GM23338 (cell line): ENCODE data around the gene UROS. TPM values are rescaled to one million over a fixed set of nuclear protein-coding genes. Genes with fewer than 3 reads are reported as not detected.

Source experiments
- ATAC-seq: fragments of 200-7000 bp; cut with Tn5 transposase; 3 replicates; pipeline ENCODE4 v1.9.1; 2020
- DNase-seq: peaks from one replicate; pipeline ENCODE4 v3.0.0-alpha.2; 2015; ENCODE audit warnings: low spot score
- H2AFZ ChIP-seq: fragments of 200-600 bp; sonication (generic); 2 replicates; pipeline ENCODE4 v1.8.0; 2016; ENCODE audit warnings: antibody characterized with exemption, mild to moderate bottlenecking, moderate library complexity
- H3F3A ChIP-seq: fragments of 200-600 bp; sonication (generic); replicated peaks from 2 replicates; pipeline ENCODE4 v1.8.0; 2017; ENCODE audit warnings: antibody characterized with exemption, mixed run types, low read depth
- H3K27ac ChIP-seq: fragments of 200-600 bp; sonication (generic); 2 replicates; pipeline ENCODE4 v1.6.1; 2016; ENCODE audit warnings: low read depth
- H3K27me3 ChIP-seq: fragments of 200-600 bp; sonication (generic); 2 replicates; pipeline ENCODE4 v1.8.0; 2016; ENCODE audit warnings: mild to moderate bottlenecking, mixed run types, moderate library complexity; ENCODE audit not compliant: insufficient read depth
- H3K36me3 ChIP-seq: fragments of 200-600 bp; sonication (generic); 2 replicates; pipeline ENCODE4 v1.8.0; 2016; ENCODE audit warnings: mild to moderate bottlenecking; ENCODE audit not compliant: insufficient read depth
- H3K4me1 ChIP-seq: fragments of 200-600 bp; sonication (generic); 2 replicates; pipeline ENCODE4 v1.8.0; 2016; ENCODE audit warnings: mild to moderate bottlenecking, moderate library complexity; ENCODE audit not compliant: insufficient read depth
- H3K4me2 ChIP-seq: fragments of 200-600 bp; sonication (generic); 2 replicates; pipeline ENCODE4 v1.7.1; 2017; ENCODE audit warnings: mixed run types
- H3K4me3 ChIP-seq: fragments of 200-600 bp; sonication (generic); 2 replicates; pipeline ENCODE4 v1.6.1; 2016; ENCODE audit warnings: mixed run types
- H3K79me2 ChIP-seq: fragments of 200-600 bp; sonication (generic); replicated peaks from 2 replicates; pipeline ENCODE4 v1.8.0; 2017; ENCODE audit warnings: mild to moderate bottlenecking; ENCODE audit not compliant: insufficient read depth
- H3K9me2 ChIP-seq: fragments of 200-600 bp; sonication (generic); 2 replicates; pipeline ENCODE4 v1.8.0; 2017; ENCODE audit not compliant: insufficient read depth
- H4K20me1 ChIP-seq: fragments of 200-600 bp; sonication (generic); replicated peaks from 2 replicates; pipeline ENCODE4 v1.8.0; 2017; ENCODE audit warnings: mild to moderate bottlenecking; ENCODE audit not compliant: insufficient read depth
- H3K27ac Mint-ChIP-seq: 2 replicates; pipeline ENCODE4 v1.8.0; 2020; ENCODE audit warnings: inconsistent platforms, mild to moderate bottlenecking, moderate library complexity, mixed read lengths
- H3K27me3 Mint-ChIP-seq: 3 replicates; pipeline ENCODE4 v1.8.0; 2022; ENCODE audit warnings: low read depth, mild to moderate bottlenecking, moderate library complexity, mixed read lengths, inconsistent platforms; ENCODE audit not compliant: insufficient read depth, poor library complexity
- H3K36me3 Mint-ChIP-seq: 3 replicates; pipeline ENCODE4 v1.8.0; 2021; ENCODE audit warnings: low read depth, mild to moderate bottlenecking, inconsistent platforms, moderate library complexity, mixed read lengths
- H3K4me1 Mint-ChIP-seq: 3 replicates; pipeline ENCODE4 v1.8.0; 2020; ENCODE audit warnings: mild to moderate bottlenecking, inconsistent platforms, mixed read lengths
- H3K4me3 Mint-ChIP-seq: 3 replicates; pipeline ENCODE4 v1.8.0; 2021; ENCODE audit warnings: moderate library complexity, mild to moderate bottlenecking, inconsistent platforms, mixed read lengths
- H3K9me3 Mint-ChIP-seq: 3 replicates; pipeline ENCODE4 v1.8.0; 2020; ENCODE audit warnings: moderate library complexity, mild to moderate bottlenecking, inconsistent platforms, mixed read lengths
- ETS1 ChIP-seq: IDR thresholded peaks from 2 replicates; pipeline ENCODE4 v1.6.1; 2016; ENCODE audit warnings: antibody characterized with exemption
- EZH2 ChIP-seq: fragments of 200-600 bp; sonication (generic); IDR thresholded peaks from one replicate; pipeline ENCODE4 v1.8.0; 2017; ENCODE audit warnings: antibody characterized with exemption, mild to moderate bottlenecking, low read depth; ENCODE audit not compliant: unreplicated experiment
- EZH2phosphoT487 ChIP-seq: fragments of 200-600 bp; sonication (generic); IDR thresholded peaks from one replicate; pipeline ENCODE4 v1.8.1; 2018; ENCODE audit warnings: antibody characterized with exemption; ENCODE audit not compliant: unreplicated experiment
- JUNB ChIP-seq: IDR thresholded peaks from one replicate; pipeline ENCODE4 v1.6.1; 2016; ENCODE audit warnings: antibody characterized with exemption; ENCODE audit not compliant: unreplicated experiment
- NANOG ChIP-seq: IDR thresholded peaks from 2 replicates; pipeline ENCODE4 v1.6.1; 2016; ENCODE audit warnings: antibody characterized with exemption, borderline replicate concordance
- POLR2AphosphoS5 ChIP-seq: IDR thresholded peaks from 2 replicates; pipeline ENCODE4 v1.6.1; 2016; ENCODE audit warnings: antibody characterized with exemption, low read depth
- STAT1 ChIP-seq: IDR thresholded peaks from one replicate; pipeline ENCODE4 v1.6.1; 2016; ENCODE audit warnings: antibody characterized with exemption; ENCODE audit not compliant: unreplicated experiment
- ZNF114 ChIP-seq: fragments of 250-450 bp; sonication (Bioruptor Pico); IDR thresholded peaks from 2 replicates; pipeline ENCODE4 v1.5.0; 2020; ENCODE audit warnings: mild to moderate bottlenecking, moderate library complexity
- ZNF331 ChIP-seq: fragments of 250-450 bp; sonication (Bioruptor Pico); IDR thresholded peaks from 2 replicates; pipeline ENCODE4 v1.5.0; 2020; ENCODE audit warnings: low read depth, mild to moderate bottlenecking, moderate library complexity
- polyA plus RNA-seq: library from polyadenylated mRNA; unstranded; fragments of >200 nt; fragmentation: Nextera tagmentation; extraction: Ambion mirVana; gene quantifications from 2 replicates; pipeline ENCODE4 v1.2.1, GENCODE V29; 2016
- total RNA-seq: library from RNA; depleted of rRNA; stranded (reverse); fragments of >200 nt; shearing (Covaris generic); gene quantifications from 2 replicates; pipeline ENCODE4 v1.2.3, GENCODE V29; 2014
- TF ChIP-seq, protein P1 (sequence below): IDR thresholded peaks from one replicate; pipeline ENCODE4 v1.6.1; 2018; ENCODE audit warnings: antibody characterized with exemption; ENCODE audit not compliant: unreplicated experiment
- TF ChIP-seq, protein P2 (sequence below), 2 experiments: fragments of 200-600 bp in 1 of 2; sonication (generic) in 1 of 2; conservative IDR thresholded peaks; 2 replicates each; pipeline versions ENCODE4 v1.5.1 to v1.6.1; 2016 to 2017; ENCODE audit warnings: antibody characterized with exemption in 2 of 2, low read depth in 2 of 2, mild to moderate bottlenecking in 2 of 2, moderate library complexity in 1 of 2

Gene UROS
- total and polyA plus RNA-seq, 2 experiments from 2014 or later = 41.3 to 43.4 TPM

DNA sequence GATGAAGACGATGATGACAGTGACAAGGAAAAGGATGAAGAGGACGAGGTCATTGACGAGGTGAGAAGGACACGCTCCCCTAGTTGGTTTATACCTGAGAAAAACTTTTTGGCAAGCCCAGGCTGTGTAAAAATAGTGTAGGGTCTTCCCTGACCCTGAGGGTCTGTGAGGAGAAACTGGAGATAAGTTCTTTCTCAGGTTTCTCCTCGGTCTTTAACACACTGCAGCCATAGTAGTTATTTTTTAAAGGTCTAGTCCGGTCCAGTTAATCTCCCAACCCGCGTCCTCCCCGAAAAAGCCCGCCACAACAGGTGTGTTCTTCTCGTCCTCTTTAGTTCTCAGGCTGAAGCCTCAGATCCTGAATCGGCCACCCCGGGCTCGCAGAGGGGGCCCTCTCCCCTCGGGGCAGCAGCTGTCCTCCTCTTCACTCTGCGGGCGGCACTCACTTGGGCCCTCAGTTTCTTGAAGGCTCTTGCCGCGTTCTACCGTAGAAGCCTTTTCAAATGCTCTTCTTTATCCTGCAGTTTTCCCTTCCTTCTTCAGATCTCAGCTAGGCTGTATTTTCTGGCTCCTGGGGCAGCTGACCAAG is 699 bp upstream of the UROS start (continued):
- TF ChIP-seq, protein P1, sequence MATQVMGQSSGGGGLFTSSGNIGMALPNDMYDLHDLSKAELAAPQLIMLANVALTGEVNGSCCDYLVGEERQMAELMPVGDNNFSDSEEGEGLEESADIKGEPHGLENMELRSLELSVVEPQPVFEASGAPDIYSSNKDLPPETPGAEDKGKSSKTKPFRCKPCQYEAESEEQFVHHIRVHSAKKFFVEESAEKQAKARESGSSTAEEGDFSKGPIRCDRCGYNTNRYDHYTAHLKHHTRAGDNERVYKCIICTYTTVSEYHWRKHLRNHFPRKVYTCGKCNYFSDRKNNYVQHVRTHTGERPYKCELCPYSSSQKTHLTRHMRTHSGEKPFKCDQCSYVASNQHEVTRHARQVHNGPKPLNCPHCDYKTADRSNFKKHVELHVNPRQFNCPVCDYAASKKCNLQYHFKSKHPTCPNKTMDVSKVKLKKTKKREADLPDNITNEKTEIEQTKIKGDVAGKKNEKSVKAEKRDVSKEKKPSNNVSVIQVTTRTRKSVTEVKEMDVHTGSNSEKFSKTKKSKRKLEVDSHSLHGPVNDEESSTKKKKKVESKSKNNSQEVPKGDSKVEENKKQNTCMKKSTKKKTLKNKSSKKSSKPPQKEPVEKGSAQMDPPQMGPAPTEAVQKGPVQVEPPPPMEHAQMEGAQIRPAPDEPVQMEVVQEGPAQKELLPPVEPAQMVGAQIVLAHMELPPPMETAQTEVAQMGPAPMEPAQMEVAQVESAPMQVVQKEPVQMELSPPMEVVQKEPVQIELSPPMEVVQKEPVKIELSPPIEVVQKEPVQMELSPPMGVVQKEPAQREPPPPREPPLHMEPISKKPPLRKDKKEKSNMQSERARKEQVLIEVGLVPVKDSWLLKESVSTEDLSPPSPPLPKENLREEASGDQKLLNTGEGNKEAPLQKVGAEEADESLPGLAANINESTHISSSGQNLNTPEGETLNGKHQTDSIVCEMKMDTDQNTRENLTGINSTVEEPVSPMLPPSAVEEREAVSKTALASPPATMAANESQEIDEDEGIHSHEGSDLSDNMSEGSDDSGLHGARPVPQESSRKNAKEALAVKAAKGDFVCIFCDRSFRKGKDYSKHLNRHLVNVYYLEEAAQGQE = no peak
- TF ChIP-seq JUNB = no peak
- no peak for TF ChIP-seq STAT1
- no peak for TF ChIP-seq EZH2phosphoT487
- TF ChIP-seq ETS1 = no peak
- TF ChIP-seq ZNF331 = no peak
- no peak for TF ChIP-seq NANOG
- TF ChIP-seq, protein P2, sequence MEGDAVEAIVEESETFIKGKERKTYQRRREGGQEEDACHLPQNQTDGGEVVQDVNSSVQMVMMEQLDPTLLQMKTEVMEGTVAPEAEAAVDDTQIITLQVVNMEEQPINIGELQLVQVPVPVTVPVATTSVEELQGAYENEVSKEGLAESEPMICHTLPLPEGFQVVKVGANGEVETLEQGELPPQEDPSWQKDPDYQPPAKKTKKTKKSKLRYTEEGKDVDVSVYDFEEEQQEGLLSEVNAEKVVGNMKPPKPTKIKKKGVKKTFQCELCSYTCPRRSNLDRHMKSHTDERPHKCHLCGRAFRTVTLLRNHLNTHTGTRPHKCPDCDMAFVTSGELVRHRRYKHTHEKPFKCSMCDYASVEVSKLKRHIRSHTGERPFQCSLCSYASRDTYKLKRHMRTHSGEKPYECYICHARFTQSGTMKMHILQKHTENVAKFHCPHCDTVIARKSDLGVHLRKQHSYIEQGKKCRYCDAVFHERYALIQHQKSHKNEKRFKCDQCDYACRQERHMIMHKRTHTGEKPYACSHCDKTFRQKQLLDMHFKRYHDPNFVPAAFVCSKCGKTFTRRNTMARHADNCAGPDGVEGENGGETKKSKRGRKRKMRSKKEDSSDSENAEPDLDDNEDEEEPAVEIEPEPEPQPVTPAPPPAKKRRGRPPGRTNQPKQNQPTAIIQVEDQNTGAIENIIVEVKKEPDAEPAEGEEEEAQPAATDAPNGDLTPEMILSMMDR (conservative IDR thresholded peaks at IDR 0.05; ENCODE audit: low read depth in 2 of 2) = no peak
- TF ChIP-seq EZH2 = no peak

- H3K36me3 ChIP-seq = no peaks in the 10 kb centered on the region
- Mint-ChIP-seq H3K27me3 (no peaks in the 10 kb centered on the region), H3K36me3 (peaks cover 2% of the 10 kb centered on the region; the same call in 1 of the 3 replicates), H3K27ac (no peak overlapping the region), H3K9me3 (no peaks in the 10 kb centered on the region), H3K4me3 (no peak overlapping the region), H3K4me1 (peaks cover 5% of the 10 kb centered on the region; the same call in 2 of the 3 replicates)
- peaks cover 36% of the 10 kb centered on the region for H3K79me2 ChIP-seq
- H4K20me1 ChIP-seq = peaks cover 17% of the 10 kb centered on the region; the same call in 1 of the 2 replicates
- H3K4me1 ChIP-seq = peaks cover 10% of the 10 kb centered on the region
- H2AFZ ChIP-seq = no peak overlapping the region
- no peak overlapping the region for H3K27ac ChIP-seq
- DNase-seq (no peak), ATAC-seq (no peak)
- H3K27me3 ChIP-seq = no peaks in the 10 kb centered on the region
- H3F3A ChIP-seq = no peaks in the 10 kb centered on the region
- H3K4me2 ChIP-seq = no peak overlapping the region
- H3K9me2 ChIP-seq = no peaks in the 10 kb centered on the region
- H3K4me3 ChIP-seq = no peak overlapping the region
- TF ChIP-seq EZH2 (no peak), EZH2phosphoT487 (no peak), ZNF114 (CRISPR knock-in tag) (no peak), POLR2AphosphoS5 (no peak), STAT1 (no peak)
- TF ChIP-seq, protein P2 (conservative IDR thresholded peaks at IDR 0.05; ENCODE audit: low read depth in 2 of 2) = no peak
- TF ChIP-seq, protein P1 = no peak
Measured at GRCh38 chr10:125820701-125821100, 2.4 kb downstream of the UROS start.
